Rectal smooth muscle tissue (tissue), 1 donor: ENCODE measurements around the gene RNF43.

Experiments
- H3K27ac ChIP-seq: one replicate; pipeline ENCODE4 v1.7.0; 2013; ENCODE audit warnings: low read depth, low read length, inconsistent platforms
- H3K27me3 ChIP-seq: one replicate; pipeline ENCODE4 v1.7.0; 2013; ENCODE audit warnings: low read length; ENCODE audit not compliant: control insufficient read depth, insufficient read depth
- H3K36me3 ChIP-seq: one replicate; pipeline ENCODE4 v1.7.0; 2013; ENCODE audit warnings: low read length; ENCODE audit not compliant: control insufficient read depth, insufficient read depth
- H3K4me1 ChIP-seq: one replicate; pipeline ENCODE4 v1.7.0; 2013; ENCODE audit warnings: low read length; ENCODE audit not compliant: control insufficient read depth, insufficient read depth
- H3K4me3 ChIP-seq: one replicate; pipeline ENCODE4 v1.7.0; 2013; ENCODE audit warnings: low read length
- H3K9ac ChIP-seq: one replicate; pipeline ENCODE4 v1.7.0; 2013; ENCODE audit warnings: low read length

The RNF43 gene

GRCh38 chr17:58416396-58416795, 938 bp downstream of the RNF43 start:
- H3K27ac ChIP-seq: no peak overlapping the region
- H3K4me3 ChIP-seq: peak overlapping the region; percentile 65
- peak overlapping the region; percentile 53 for H3K9ac ChIP-seq

GRCh38 chr17:58415371-58416055, 1.8 kb downstream of the RNF43 start:
- Histone ChIP-seq H3K9ac (peak overlapping the region; percentile 10), H3K36me3 (no peaks in the 10 kb centered on the region), H3K4me1 (peaks cover 3% of the 10 kb centered on the region), H3K27ac (no peak overlapping the region), H3K27me3 (no peaks in the 10 kb centered on the region), H3K4me3 (peak overlapping the region; percentile 65)

More at GRCh38 chr17:58416396-58416795, 938 bp downstream of the RNF43 start:
- no peaks in the 10 kb centered on the region for H3K27me3 ChIP-seq
- H3K4me1 ChIP-seq: peaks cover 3% of the 10 kb centered on the region
- no peaks in the 10 kb centered on the region for H3K36me3 ChIP-seq

- peaks cover 3% of the 10 kb centered on the region for H3K4me1 ChIP-seq
- H3K36me3 ChIP-seq: no peaks in the 10 kb centered on the region
- H3K4me3 ChIP-seq: peak overlapping the region; percentile 44
- H3K9ac ChIP-seq: no peak overlapping the region
- H3K27me3 ChIP-seq: no peaks in the 10 kb centered on the region
- no peak overlapping the region for H3K27ac ChIP-seq
Observed at GRCh38 chr17:58414596-58414997, 2.7 kb downstream of the RNF43 start.

- peaks cover 3% of the 10 kb centered on the region for H3K4me1 ChIP-seq
- H3K36me3 ChIP-seq: no peaks in the 10 kb centered on the region
- H3K27ac ChIP-seq: no peak overlapping the region
- no peaks in the 10 kb centered on the region for H3K27me3 ChIP-seq
- peak overlapping the region; percentile 13 for H3K4me3 ChIP-seq
- H3K9ac ChIP-seq: no peak overlapping the region
Observed at GRCh38 chr17:58413684-58414083, 3.6 kb downstream of the RNF43 start.

- no peak overlapping the region for H3K9ac ChIP-seq
- no peaks in the 10 kb centered on the region for H3K27me3 ChIP-seq
- H3K4me1 ChIP-seq: peaks cover 3% of the 10 kb centered on the region
- H3K27ac ChIP-seq: no peak overlapping the region
- H3K36me3 ChIP-seq: no peaks in the 10 kb centered on the region
- H3K4me3 ChIP-seq: peak overlapping the region; percentile 12
Observed at GRCh38 chr17:58412961-58413586, 4.3 kb downstream of the RNF43 start.

- H3K27me3 ChIP-seq: no peaks in the 10 kb centered on the region
- no peak overlapping the region for H3K9ac ChIP-seq
- H3K27ac ChIP-seq: no peak overlapping the region
- peaks cover 1% of the 10 kb centered on the region for H3K4me1 ChIP-seq
- H3K4me3 ChIP-seq: no peak overlapping the region
- H3K36me3 ChIP-seq: no peaks in the 10 kb centered on the region
Observed at GRCh38 chr17:58412064-58412703, 5.2 kb downstream of the RNF43 start.

GRCh38 chr17:58411408-58411894, 5.9 kb downstream of the RNF43 start:
- H3K4me3 ChIP-seq: no peak overlapping the region
- H3K27ac ChIP-seq: no peak overlapping the region
- no peaks in the 10 kb centered on the region for H3K36me3 ChIP-seq
- no peaks in the 10 kb centered on the region for H3K27me3 ChIP-seq
- no peak overlapping the region for H3K9ac ChIP-seq
- H3K4me1 ChIP-seq: no peaks in the 10 kb centered on the region

- no peak overlapping the region for H3K9ac ChIP-seq
- H3K27me3 ChIP-seq: no peaks in the 10 kb centered on the region
- no peak overlapping the region for H3K4me3 ChIP-seq
- no peaks in the 10 kb centered on the region for H3K4me1 ChIP-seq
- no peak overlapping the region for H3K27ac ChIP-seq
- H3K36me3 ChIP-seq: no peaks in the 10 kb centered on the region
Observed at GRCh38 chr17:58410714-58411407, 6.5 kb downstream of the RNF43 start.

GRCh38 chr17:58409432-58409831, 7.9 kb downstream of the RNF43 start:
- Histone ChIP-seq H3K4me3 (no peak overlapping the region), H3K27me3 (no peaks in the 10 kb centered on the region), H3K9ac (no peak overlapping the region), H3K36me3 (no peaks in the 10 kb centered on the region), H3K27ac (no peak overlapping the region), H3K4me1 (no peaks in the 10 kb centered on the region)

- H3K9ac ChIP-seq: no peak overlapping the region
- no peaks in the 10 kb centered on the region for H3K27me3 ChIP-seq
- no peak overlapping the region for H3K27ac ChIP-seq
- H3K4me3 ChIP-seq: no peak overlapping the region
- H3K36me3 ChIP-seq: no peaks in the 10 kb centered on the region
- H3K4me1 ChIP-seq: no peaks in the 10 kb centered on the region
Observed at GRCh38 chr17:58403311-58403710, 14.0 kb downstream of the RNF43 start.

GRCh38 chr17:58402679-58403078, 14.7 kb downstream of the RNF43 start:
- H3K27me3 ChIP-seq: no peaks in the 10 kb centered on the region
- H3K27ac ChIP-seq: no peak overlapping the region
- no peak overlapping the region for H3K4me3 ChIP-seq
- H3K4me1 ChIP-seq: no peaks in the 10 kb centered on the region
- H3K9ac ChIP-seq: no peak overlapping the region
- no peaks in the 10 kb centered on the region for H3K36me3 ChIP-seq

GRCh38 chr17:58402047-58402446, 15.3 kb downstream of the RNF43 start:
- Histone ChIP-seq H3K4me1 (no peaks in the 10 kb centered on the region), H3K27ac (no peak overlapping the region), H3K9ac (no peak overlapping the region)

More at GRCh38 chr17:58402047-58402446, 15.3 kb downstream of the RNF43 start:
- Histone ChIP-seq H3K27me3 (no peaks in the 10 kb centered on the region), H3K36me3 (no peaks in the 10 kb centered on the region), H3K4me3 (no peak overlapping the region)
